Measurements from ENCODE around the gene CHID1. TPM values are rescaled to one million over a fixed set of nuclear protein-coding genes. Genes with fewer than 3 reads are reported as not detected.

The CHID1 gene
- total and polyA plus RNA-seq, 9 of the 15 experiments (the other 6 are each of a cell fraction or from before 2014, with no cell fraction given), result 15.1 to 108 (median 39.8) TPM

DNA sequence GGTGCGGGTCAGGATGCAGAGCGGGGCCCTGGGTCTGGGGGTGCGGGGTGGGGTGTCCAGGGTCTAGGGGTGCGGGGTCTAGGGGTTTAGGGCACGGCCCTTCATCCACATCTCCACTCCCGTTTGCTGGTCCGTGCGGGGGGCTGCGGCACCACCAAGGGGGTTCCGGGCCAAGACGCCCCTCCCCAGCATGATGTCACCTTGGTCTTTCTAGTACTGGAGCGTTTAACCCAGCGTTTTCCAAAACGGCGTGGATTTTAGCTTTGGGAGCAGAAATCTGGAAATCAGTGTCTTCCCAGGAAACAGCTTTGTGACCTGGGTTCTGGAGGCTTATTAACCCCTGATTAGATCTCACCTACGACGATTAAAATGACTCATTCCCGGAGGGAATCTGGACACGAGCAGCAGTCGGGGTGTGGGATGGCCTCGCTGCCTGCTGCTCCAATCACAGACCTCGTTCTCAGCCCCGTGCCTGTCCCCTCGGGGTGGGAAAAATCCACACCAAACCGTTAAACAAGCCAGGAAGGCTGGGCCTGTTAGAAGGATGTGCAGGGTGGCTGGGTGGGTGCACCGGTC is 15.8 kb upstream of the CHID1 start (continued):
- TF ChIP-seq ETV6 (IDR thresholded peaks at IDR 0.05; ENCODE audit: borderline replicate concordance in 1 of 2, low read depth in 2 of 2, low read length in 1 of 2) (no peak), ETV6 (CRISPR knock-in tag; IDR thresholded peaks at IDR 0.05; ENCODE audit: borderline replicate concordance) (no peak), TCF3 (CRISPR knock-in tag; IDR thresholded peaks at IDR 0.05) (no peak), ETV5 (CRISPR knock-in tag; IDR thresholded peaks at IDR 0.05; ENCODE audit: low read depth) (no peak), ADNP (tag; IDR thresholded peaks at IDR 0.05) (no peak), ZNF184 (CRISPR knock-in tag; IDR thresholded peaks at IDR 0.05) (no peak), ZNF140 (CRISPR knock-in tag; IDR thresholded peaks at IDR 0.05) (no peak), ILF3 (IDR thresholded peaks at IDR 0.05; ENCODE audit: borderline replicate concordance) (no peak), HDAC1 (IDR thresholded peaks at IDR 0.05) (peak in 1 of 2 experiments; percentile 80; a peak in 2 of 4 replicates), HEY1 (CRISPR knock-in tag; IDR thresholded peaks at IDR 0.05; ENCODE audit: borderline replicate concordance) (no peak), ZBTB43 (CRISPR knock-in tag; IDR thresholded peaks at IDR 0.05) (no peak), ATF3 (IDR thresholded peaks at IDR 0.05) (peak; percentile 76), ATF3 (CRISPR knock-in tag; conservative IDR thresholded peaks at IDR 0.05) (no peak), CEBPB (tag; IDR thresholded peaks at IDR 0.05) (no peak), ZC3H11A (IDR thresholded peaks at IDR 0.05; ENCODE audit: low read depth, low read length) (no peak), CUX1 (CRISPR knock-in tag; IDR thresholded peaks at IDR 0.05) (no peak), ZSCAN29 (IDR thresholded peaks at IDR 0.05) (no peak), PPARD (CRISPR knock-in tag; IDR thresholded peaks at IDR 0.05) (no peak)
- TF ChIP-seq, protein P1, sequence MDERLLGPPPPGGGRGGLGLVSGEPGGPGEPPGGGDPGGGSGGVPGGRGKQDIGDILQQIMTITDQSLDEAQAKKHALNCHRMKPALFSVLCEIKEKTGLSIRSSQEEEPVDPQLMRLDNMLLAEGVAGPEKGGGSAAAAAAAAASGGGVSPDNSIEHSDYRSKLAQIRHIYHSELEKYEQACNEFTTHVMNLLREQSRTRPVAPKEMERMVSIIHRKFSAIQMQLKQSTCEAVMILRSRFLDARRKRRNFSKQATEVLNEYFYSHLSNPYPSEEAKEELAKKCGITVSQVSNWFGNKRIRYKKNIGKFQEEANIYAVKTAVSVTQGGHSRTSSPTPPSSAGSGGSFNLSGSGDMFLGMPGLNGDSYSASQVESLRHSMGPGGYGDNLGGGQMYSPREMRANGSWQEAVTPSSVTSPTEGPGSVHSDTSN (CRISPR knock-in tag; IDR thresholded peaks at IDR 0.05; ENCODE audit: low read depth), result no peak
- TF ChIP-seq, protein P1 (tag; conservative IDR thresholded peaks at IDR 0.05; ENCODE audit: low read depth), result no peak
